ENCODE data around the gene MEGF6.
"Not testable (repeated sequence)": the region's sequence is repeated elsewhere in the genome, so short reads cannot be mapped to it uniquely, and the experiment has no call there.

GRCh38 chr1:3585353-3585868 lies 25.9 kb downstream of the MEGF6 start:
- not testable (repeated sequence) for TF ChIP-seq CTCF (optimal IDR thresholded peaks at IDR 0.05 in 1 of 3, IDR thresholded peaks at IDR 0.05 in 1 of 3, conservative IDR thresholded peaks at IDR 0.05 in 1 of 3; ENCODE audit: extremely low read depth in 1 of 3, insufficient read depth in 2 of 3, low read length in 3 of 3); EZH2 (IDR thresholded peaks at IDR 0.05; ENCODE audit: low read length)
